ENCODE results near the gene KRT12. TPM values are rescaled to one million over a fixed set of nuclear protein-coding genes. Genes with fewer than 3 reads are reported as not detected.
A peak's percentile ranks its signal among the peaks of the same experiment; 100 is the strongest.

KRT12 gene
- total and polyA plus RNA-seq, 2 experiments from 2014 or later: not detected

- TF ChIP-seq, protein P1, sequence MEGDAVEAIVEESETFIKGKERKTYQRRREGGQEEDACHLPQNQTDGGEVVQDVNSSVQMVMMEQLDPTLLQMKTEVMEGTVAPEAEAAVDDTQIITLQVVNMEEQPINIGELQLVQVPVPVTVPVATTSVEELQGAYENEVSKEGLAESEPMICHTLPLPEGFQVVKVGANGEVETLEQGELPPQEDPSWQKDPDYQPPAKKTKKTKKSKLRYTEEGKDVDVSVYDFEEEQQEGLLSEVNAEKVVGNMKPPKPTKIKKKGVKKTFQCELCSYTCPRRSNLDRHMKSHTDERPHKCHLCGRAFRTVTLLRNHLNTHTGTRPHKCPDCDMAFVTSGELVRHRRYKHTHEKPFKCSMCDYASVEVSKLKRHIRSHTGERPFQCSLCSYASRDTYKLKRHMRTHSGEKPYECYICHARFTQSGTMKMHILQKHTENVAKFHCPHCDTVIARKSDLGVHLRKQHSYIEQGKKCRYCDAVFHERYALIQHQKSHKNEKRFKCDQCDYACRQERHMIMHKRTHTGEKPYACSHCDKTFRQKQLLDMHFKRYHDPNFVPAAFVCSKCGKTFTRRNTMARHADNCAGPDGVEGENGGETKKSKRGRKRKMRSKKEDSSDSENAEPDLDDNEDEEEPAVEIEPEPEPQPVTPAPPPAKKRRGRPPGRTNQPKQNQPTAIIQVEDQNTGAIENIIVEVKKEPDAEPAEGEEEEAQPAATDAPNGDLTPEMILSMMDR (IDR thresholded peaks at IDR 0.05; ENCODE audit: low read depth, low read length): no peak
- DNase-seq (ENCODE audit: low read depth in 1 of 2, low spot score in 1 of 2): no peak
- Histone ChIP-seq H3K36me3 (no peaks in the 10 kb centered on the region), H3K27ac (no peak within 1 kb of the TSS), H3K4me1 (ENCODE audit: low read depth) (peaks cover 9% of the 10 kb centered on the region), H3K27me3 (peaks cover 40% of the 10 kb centered on the region), H3K9me3 (ENCODE audit: low read depth) (no peaks in the 10 kb centered on the region), H3K4me3 (no peak within 1 kb of the TSS)
Measured at GRCh38 chr17:40822132-40822812, 44.8 kb downstream of the KRT12 start, which contains the start of gene KRT10. KRT10 (minus strand) TSS chr17:40822614; CDS start chr17:40822585, 29 bp downstream.

DNA sequence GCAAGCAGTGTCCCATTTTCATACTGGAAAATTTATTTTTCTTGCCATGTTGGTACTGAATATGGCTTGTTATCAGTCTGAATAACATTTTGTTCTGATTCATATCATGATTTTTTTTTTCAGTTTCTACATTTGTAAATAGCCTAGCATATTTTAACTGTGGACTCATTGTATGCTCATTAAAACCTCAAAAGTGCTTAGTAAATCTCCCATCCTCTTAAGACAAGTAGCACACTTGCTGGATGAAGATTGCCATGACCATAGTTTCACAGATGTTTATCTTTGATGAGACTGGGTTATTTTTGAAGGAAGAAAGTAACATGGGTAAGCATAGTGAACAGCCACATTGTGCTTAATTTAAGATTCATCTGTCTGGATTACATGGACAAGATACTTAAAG is 45.5 kb downstream of the KRT12 start:
- no peak overlapping the region for H3K27ac ChIP-seq
- H3K36me3 ChIP-seq: no peaks in the 10 kb centered on the region
- H3K27me3 ChIP-seq: peaks cover 37% of the 10 kb centered on the region
- H3K4me1 ChIP-seq (ENCODE audit: low read depth): peaks cover 9% of the 10 kb centered on the region
- no peak overlapping the region for H3K4me3 ChIP-seq
- TF ChIP-seq, protein P1 (IDR thresholded peaks at IDR 0.05; ENCODE audit: low read depth, low read length): no peak
- no peak for DNase-seq (ENCODE audit: low read depth in 1 of 2, low spot score in 1 of 2)
- H3K9me3 ChIP-seq (ENCODE audit: low read depth): no peaks in the 10 kb centered on the region

DNA sequence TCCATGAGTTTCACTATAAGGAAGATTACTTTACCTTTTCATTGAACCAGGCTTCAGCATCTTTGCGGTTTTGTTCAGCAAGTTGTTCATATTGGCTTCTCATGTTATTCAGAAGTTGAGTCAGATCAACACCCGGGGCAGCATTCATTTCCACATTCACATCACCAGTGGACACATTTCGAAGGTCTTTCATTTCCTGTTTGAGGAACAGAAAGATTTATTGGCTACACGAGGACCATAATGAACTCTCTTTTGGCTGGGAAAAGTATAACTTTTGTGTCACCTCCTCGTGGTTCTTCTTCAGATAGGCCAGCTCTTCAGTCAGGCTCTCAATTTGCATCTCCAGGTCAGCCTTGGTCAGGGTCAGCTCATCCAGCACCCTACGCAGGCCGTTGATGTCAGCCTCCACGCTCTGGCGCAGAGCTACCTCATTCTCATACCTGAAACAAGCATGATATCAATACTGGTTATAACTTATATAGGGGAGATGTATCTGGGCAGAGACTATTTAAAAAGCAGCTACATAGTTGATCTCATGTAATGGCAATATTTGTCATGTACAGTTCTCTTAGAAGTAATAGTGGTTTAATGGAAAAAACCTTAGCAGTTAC is 46.7 kb downstream of the KRT12 start:
- H3K36me3 ChIP-seq: no peaks in the 10 kb centered on the region
- TF ChIP-seq, protein P1 (IDR thresholded peaks at IDR 0.05; ENCODE audit: low read depth, low read length): no peak
- peaks cover 9% of the 10 kb centered on the region for H3K4me1 ChIP-seq (ENCODE audit: low read depth)
- peaks cover 31% of the 10 kb centered on the region for H3K27me3 ChIP-seq
- no peaks in the 10 kb centered on the region for H3K9me3 ChIP-seq (ENCODE audit: low read depth)
- no peak overlapping the region for H3K4me3 ChIP-seq
- DNase-seq (ENCODE audit: low read depth in 1 of 2, low spot score in 1 of 2): no peak
- no peak overlapping the region for H3K27ac ChIP-seq

DNA sequence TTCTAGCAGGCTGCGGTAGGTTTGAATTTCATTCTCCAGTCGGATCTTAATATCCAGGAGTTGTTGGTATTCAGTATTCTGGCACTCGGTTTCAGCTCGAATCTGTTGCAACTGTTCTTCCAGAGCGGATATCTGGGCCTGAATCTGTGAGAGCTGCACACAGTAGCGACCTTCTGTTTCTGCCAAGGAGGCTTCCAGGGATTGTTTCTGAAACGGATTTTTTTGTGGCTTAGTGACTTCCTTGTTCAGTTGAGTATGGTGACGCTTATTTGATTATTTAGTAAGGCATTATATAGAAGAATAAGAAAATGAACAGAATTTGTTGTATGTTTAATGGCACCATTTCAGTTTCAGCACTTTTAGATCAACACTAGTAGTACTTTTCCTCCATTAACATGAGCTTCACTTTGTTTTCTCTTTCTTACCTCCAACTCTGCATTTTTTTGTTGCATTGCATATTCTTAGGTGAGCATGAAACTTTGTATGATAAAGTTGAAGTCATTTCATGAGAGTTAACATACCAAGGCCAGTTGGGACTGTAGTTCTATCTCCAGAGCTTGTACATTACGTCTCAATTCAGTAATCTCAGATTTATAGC is 47.4 kb downstream of the KRT12 start:
- H3K27ac ChIP-seq: no peak overlapping the region
- no peaks in the 10 kb centered on the region for H3K36me3 ChIP-seq
- TF ChIP-seq, protein P1 (IDR thresholded peaks at IDR 0.05; ENCODE audit: low read depth, low read length): no peak
- H3K27me3 ChIP-seq: peaks cover 31% of the 10 kb centered on the region
- no peaks in the 10 kb centered on the region for H3K9me3 ChIP-seq (ENCODE audit: low read depth)
- H3K4me3 ChIP-seq: peak overlapping the region; percentile 95
- H3K4me1 ChIP-seq (ENCODE audit: low read depth): peaks cover 9% of the 10 kb centered on the region
- DNase-seq (ENCODE audit: low read depth in 1 of 2, low spot score in 1 of 2): peak in 1 of 2 donors; percentile 27

GRCh38 chr17:40818733-40819527 is 48.1 kb downstream of the KRT12 start:
- Histone ChIP-seq H3K27ac (peak overlapping the region; percentile 80), H3K4me1 (ENCODE audit: low read depth) (peaks cover 9% of the 10 kb centered on the region), H3K36me3 (no peaks in the 10 kb centered on the region), H3K9me3 (ENCODE audit: low read depth) (no peaks in the 10 kb centered on the region), H3K4me3 (peak overlapping the region; percentile 95), H3K27me3 (peaks cover 33% of the 10 kb centered on the region)
- peak; percentile 87 to 91 for DNase-seq (ENCODE audit: low read depth in 1 of 2, low spot score in 1 of 2)
- TF ChIP-seq, protein P1 (IDR thresholded peaks at IDR 0.05; ENCODE audit: low read depth, low read length): no peak
